ENCODE measurements around the gene KMT5B.

DNA sequence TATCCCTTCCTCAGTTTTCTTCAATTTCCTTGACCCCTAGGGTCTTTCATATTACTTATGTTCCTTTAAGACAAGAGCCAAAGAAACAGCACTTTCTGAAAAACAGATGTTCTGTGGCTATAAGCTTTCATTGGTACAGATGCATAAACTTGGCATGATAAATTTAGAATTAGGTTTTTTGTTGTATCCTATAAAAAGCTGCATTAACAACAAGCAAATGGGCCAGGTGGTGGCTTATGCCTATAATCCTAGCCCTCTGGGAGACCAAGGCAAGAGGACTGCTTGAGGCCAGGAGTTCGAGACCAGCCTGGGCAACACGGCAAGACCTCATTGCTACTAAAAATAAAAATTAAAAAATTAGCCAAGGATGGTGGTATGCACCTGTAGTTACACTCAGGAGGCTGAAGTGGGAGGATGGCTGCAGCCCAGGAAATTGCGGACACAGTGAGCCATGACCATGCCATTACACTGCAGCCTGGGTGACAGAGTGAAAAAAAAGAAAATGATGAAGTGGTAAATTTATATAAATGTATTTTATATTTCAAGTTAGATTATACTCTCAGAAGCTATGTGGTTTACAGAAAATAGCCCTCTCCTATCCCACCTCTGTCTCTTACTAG, 18.3 kb downstream of the KMT5B start:
- TF ChIP-seq POLR2AphosphoS5 (IDR thresholded peaks at IDR 0.05) = no peak
- TF ChIP-seq CTCF (IDR thresholded peaks at IDR 0.05) = no peak
- TF ChIP-seq POLR2A (IDR thresholded peaks at IDR 0.05) = no peak

Measured in sigmoid colon (tissue), 4 donors.